H1 (cell line): Measurements from ENCODE around the gene SH3PXD2A. TPM values are rescaled to one million over a fixed set of nuclear protein-coding genes. Genes with fewer than 3 reads are reported as not detected.

Experiments used
- CTCF ChIA-PET: fragments of 300-600 bp; sonication (Branson Sonifier 250); formaldehyde crosslinking; loops from one replicate; lab custom pipeline; 2021; ENCODE audit not compliant: partially characterized antibody; lab: Charles Lee
- POLR2A ChIA-PET: fragments of 300-600 bp; sonication (Branson Sonifier 250); formaldehyde crosslinking; loops from one replicate; lab custom pipeline; 2021; ENCODE audit warnings: inconsistent platforms; ENCODE audit not compliant: partially characterized antibody; lab: Charles Lee
- DNase-seq, 2 experiments: peaks; one replicate each; pipeline versions ENCODE4 v3.0.0 to v3.0.0-alpha.2; 2010 to 2022; ENCODE audit warnings: low spot score in 2 of 2, low read depth in 1 of 2, mixed read lengths in 1 of 2
- FAIRE-seq: peaks from 2 replicates; lab custom pipeline; 2011; peaks lifted over from hg19 to GRCh38; lab: Jason Lieb, UNC
- H2AFZ ChIP-seq: 2 replicates; pipeline ENCODE4 v1.8.1; 2012; ENCODE audit warnings: low read length, inconsistent platforms
- H2AK5ac ChIP-seq: 2 replicates; pipeline ENCODE4 v1.6.1; 2013; ENCODE audit warnings: low read depth, low read length
- H2BK120ac ChIP-seq: replicated peaks from 2 replicates; pipeline ENCODE3; 2013; ENCODE audit warnings: low read depth, low read length, inconsistent platforms
- H2BK12ac ChIP-seq: 2 replicates; pipeline ENCODE4 v1.6.1; 2013; ENCODE audit warnings: low read depth, low read length
- H2BK15ac ChIP-seq: 2 replicates; pipeline ENCODE4 v1.6.1; 2013; ENCODE audit warnings: low read length
- H2BK20ac ChIP-seq: 2 replicates; pipeline ENCODE4 v1.6.1; 2013; ENCODE audit warnings: low read length
- H2BK5ac ChIP-seq: 2 replicates; pipeline ENCODE4 v1.6.1; 2013; ENCODE audit warnings: low read depth, low read length
- H3K14ac ChIP-seq: 2 replicates; pipeline ENCODE4 v1.6.1; 2013; ENCODE audit warnings: inconsistent platforms; ENCODE audit not compliant: insufficient read length
- H3K18ac ChIP-seq: 2 replicates; pipeline ENCODE4 v1.6.1; 2013; ENCODE audit warnings: low read length; ENCODE audit errors: extremely low read depth
- H3K23ac ChIP-seq: 2 replicates; pipeline ENCODE4 v1.6.1; 2013; ENCODE audit warnings: inconsistent platforms; ENCODE audit not compliant: insufficient read length
- H3K23me2 ChIP-seq: 2 replicates; pipeline ENCODE4 v1.6.1; 2013; ENCODE audit warnings: low read depth, low read length
- H3K27ac ChIP-seq: 2 replicates; pipeline ENCODE4 v1.6.1; 2011; ENCODE audit warnings: low read depth, low read length, inconsistent platforms
- H3K27me3 ChIP-seq, 4 experiments: replicated peaks in 1 of 4; 1 replicate in 1 of 4; 2 replicates in 3 of 4; pipeline versions ENCODE4 v1.6.1 to v1.8.1; 2011 to 2013; ENCODE audit warnings: low read length in 3 of 4, mild to moderate bottlenecking in 3 of 4, inconsistent platforms in 2 of 4, mixed read lengths in 2 of 4, moderate library complexity in 1 of 4; ENCODE audit not compliant: control insufficient read depth in 3 of 4, insufficient read depth in 3 of 4; ENCODE audit errors: extremely low read depth in 1 of 4
- H3K36me3 ChIP-seq, 4 experiments: 2 replicates each; pipeline versions ENCODE4 v1.6.1 to v1.8.1; 2011 to 2013; ENCODE audit warnings: mild to moderate bottlenecking in 4 of 4, low read length in 3 of 4, moderate library complexity in 2 of 4, control low read depth in 1 of 4, inconsistent platforms in 1 of 4; ENCODE audit not compliant: insufficient read depth in 4 of 4, control insufficient read depth in 2 of 4
- H3K4ac ChIP-seq: replicated peaks from 2 replicates; pipeline ENCODE3; 2013; ENCODE audit warnings: low read length, low read depth, mixed read lengths, inconsistent platforms; ENCODE audit not compliant: insufficient read length
- H3K4me1 ChIP-seq, 4 experiments: replicated peaks in 1 of 4; 1 replicate in 1 of 4; 2 replicates in 3 of 4; pipeline versions ENCODE4 v1.6.1 to v1.8.1; 2011 to 2013; ENCODE audit warnings: low read length in 3 of 4, inconsistent platforms in 2 of 4, mixed read lengths in 1 of 4; ENCODE audit not compliant: insufficient read depth in 4 of 4, control insufficient read depth in 3 of 4
- H3K4me2 ChIP-seq, 2 experiments: 2 replicates each; pipeline versions ENCODE4 v1.6.1 to v1.8.1; 2011 to 2013; ENCODE audit warnings: low read depth in 2 of 2, low read length in 2 of 2, control low read depth in 1 of 2, inconsistent platforms in 1 of 2, mild to moderate bottlenecking in 1 of 2; ENCODE audit not compliant: insufficient read depth in 1 of 2
- H3K4me3 ChIP-seq, 4 experiments: fragments of 200-600, 300-600 bp in 1 of 4; sonication (generic), shearing (Covaris generic), sonication (Bioruptor Twin) in 1 of 4; 2 replicates each; pipeline versions ENCODE4 v1.5.1 to v1.8.1; 2011 to 2016; ENCODE audit warnings: low read length in 4 of 4, low read depth in 3 of 4, control low read depth in 2 of 4, inconsistent platforms in 2 of 4, mild to moderate bottlenecking in 2 of 4, mixed read lengths in 1 of 4, moderate library complexity in 1 of 4; ENCODE audit not compliant: insufficient read depth in 2 of 4; ENCODE audit errors: extremely low read depth in 1 of 4
- H3K56ac ChIP-seq: replicated peaks from 2 replicates; pipeline ENCODE3; 2013; ENCODE audit warnings: low read depth, mild to moderate bottlenecking, mixed read lengths, low read length, inconsistent platforms; ENCODE audit not compliant: insufficient read length
- H3K79me1 ChIP-seq: 2 replicates; pipeline ENCODE4 v1.6.1; 2013; ENCODE audit warnings: low read depth, low read length, control low read depth
- H3K79me2 ChIP-seq, 2 experiments: 2 replicates each; pipeline versions ENCODE4 v1.6.1 to v1.8.1; 2012 to 2013; ENCODE audit warnings: low read length in 2 of 2, mild to moderate bottlenecking in 2 of 2, inconsistent platforms in 1 of 2; ENCODE audit not compliant: insufficient read depth in 2 of 2, control insufficient read depth in 1 of 2
- H3K9ac ChIP-seq, 4 experiments: replicated peaks in 1 of 4; 1 replicate in 1 of 4; 2 replicates in 3 of 4; pipeline versions ENCODE4 v1.6.1 to v1.8.1; 2011 to 2013; ENCODE audit warnings: low read depth in 3 of 4, low read length in 3 of 4, control low read depth in 2 of 4, mild to moderate bottlenecking in 2 of 4, moderate library complexity in 2 of 4, inconsistent platforms in 1 of 4; ENCODE audit errors: extremely low read depth in 1 of 4
- H3K9me3 ChIP-seq, 2 experiments: 2 replicates each; pipeline versions ENCODE4 v1.6.1 to v1.8.1; 2012 to 2013; ENCODE audit warnings: mild to moderate bottlenecking in 2 of 2, moderate library complexity in 2 of 2, control low read depth in 1 of 2, inconsistent platforms in 1 of 2, low read depth in 1 of 2, low read length in 1 of 2, mixed read lengths in 1 of 2; ENCODE audit not compliant: insufficient read depth in 2 of 2
- H4K20me1 ChIP-seq, 2 experiments: replicated peaks in 1 of 2; 2 replicates each; pipeline versions ENCODE3 to v1.8.1; 2011 to 2013; ENCODE audit warnings: inconsistent platforms in 2 of 2, low read length in 2 of 2, mild to moderate bottlenecking in 1 of 2; ENCODE audit not compliant: insufficient read depth in 2 of 2, control insufficient read depth in 1 of 2
- H4K5ac ChIP-seq: 2 replicates; pipeline ENCODE4 v1.6.1; 2013; ENCODE audit warnings: low read length, low read depth, mixed read lengths, inconsistent platforms; ENCODE audit not compliant: insufficient read length
- H4K8ac ChIP-seq: 2 replicates; pipeline ENCODE4 v1.8.0; 2013; ENCODE audit warnings: mild to moderate bottlenecking, moderate library complexity, low read length, inconsistent platforms; ENCODE audit not compliant: insufficient read depth; ENCODE audit errors: extremely low read depth
- H4K91ac ChIP-seq: replicated peaks from 2 replicates; pipeline ENCODE3; 2013; ENCODE audit warnings: low read length, mixed read lengths, inconsistent platforms; ENCODE audit not compliant: insufficient read length
- BACH1 ChIP-seq: IDR thresholded peaks from 2 replicates; pipeline ENCODE4 v1.6.1; 2012; ENCODE audit warnings: low read length, improper control_type of control experiment
- BRCA1 ChIP-seq: IDR thresholded peaks from 2 replicates; pipeline ENCODE4 v1.6.1; 2012; ENCODE audit warnings: low read depth, low read length, improper control_type of control experiment
- CTBP2 ChIP-seq: IDR thresholded peaks from 2 replicates; pipeline ENCODE4 v1.7.0; 2011; ENCODE audit warnings: borderline replicate concordance, mild to moderate bottlenecking, moderate library complexity, mixed read lengths, low read length; ENCODE audit not compliant: insufficient read depth, insufficient read length
- GTF2F1 ChIP-seq: IDR thresholded peaks from 2 replicates; pipeline ENCODE4 v1.6.1; 2012; ENCODE audit warnings: low read depth, low read length, improper control_type of control experiment, borderline replicate concordance
- HDAC6 ChIP-seq: IDR thresholded peaks from one replicate; pipeline ENCODE4 v1.7.1; 2012; ENCODE audit warnings: low read depth, mild to moderate bottlenecking, inconsistent platforms, low read length, moderate library complexity
- JUN ChIP-seq: IDR thresholded peaks from 2 replicates; pipeline ENCODE4 v1.6.1; 2011; ENCODE audit warnings: low read depth, mild to moderate bottlenecking, improper control_type of control experiment, low read length
- POLR2A ChIP-seq, 2 experiments: IDR thresholded peaks; 1 replicate in 1 of 2; 2 replicates in 1 of 2; pipeline ENCODE4 v1.6.1; 2011; ENCODE audit warnings: low read depth in 2 of 2, low read length in 2 of 2, mild to moderate bottlenecking in 2 of 2; ENCODE audit errors: control extremely low read depth in 1 of 2
- RAD21 ChIP-seq, 2 experiments: IDR thresholded peaks in 1 of 2; conservative IDR thresholded peaks in 1 of 2; 2 replicates each; pipeline ENCODE4 v1.6.1; 2011; ENCODE audit warnings: low read depth in 2 of 2, low read length in 2 of 2, improper control_type of control experiment in 1 of 2, inconsistent platforms in 1 of 2, mild to moderate bottlenecking in 1 of 2, moderate library complexity in 1 of 2
- RNF2 ChIP-seq: fragments of 200-900, 300-1000 bp; sonication (generic); IDR thresholded peaks from 2 replicates; pipeline ENCODE4 v1.7.1; 2016; ENCODE audit warnings: borderline replicate concordance, low read depth, mild to moderate bottlenecking, antibody characterized with exemption, low read length; ENCODE audit not compliant: poor library complexity, severe bottlenecking; ENCODE audit errors: missing control alignments
- RXRA ChIP-seq: IDR thresholded peaks from 2 replicates; pipeline ENCODE4 v1.6.1; 2011; ENCODE audit warnings: low read depth, mild to moderate bottlenecking, low read length, moderate library complexity; ENCODE audit not compliant: insufficient read depth
- SP4 ChIP-seq: IDR thresholded peaks from 2 replicates; pipeline ENCODE4 v1.6.1; 2012; ENCODE audit warnings: low read length, inconsistent platforms
- WGBS, 2 experiments: shearing (Covaris generic) in 1 of 2; methylation state at CpG; one replicate each; pipeline versions ENCODE4 v1.1.6 to v1.1.7; 2013 to 2015; ENCODE audit warnings: low lambda C conversion rate in 2 of 2, mixed read lengths in 2 of 2, inconsistent platforms in 1 of 2, low coverage in 1 of 2, missing lambda C conversion rate in 1 of 2; ENCODE audit not compliant: insufficient replicate concordance in 2 of 2, insufficient coverage in 1 of 2, insufficient read length in 1 of 2; ENCODE audit errors: extremely low coverage in 1 of 2, missing lambda C conversion rate in 1 of 2; 5-methylcytosine and 5-hydroxymethylcytosine counted together
- polyA plus RNA-seq, 7 experiments: library from polyadenylated mRNA; depleted of rRNA in 3 of 7; stranded (reverse) in 5 of 7; unstranded in 2 of 7; fragments of >200 nt in 5 of 7; fragments of 200-250 nt in 2 of 7; gene quantifications; 1 replicate in 5 of 7; 2 replicates in 1 of 7; 4 replicates in 1 of 7; pipeline versions ENCODE4 v1.2.1 to v1.2.3, GENCODE V29; 2011 to 2013; ENCODE audit warnings: missing spikeins in 2 of 7, mixed read lengths in 2 of 7
- total RNA-seq: library from RNA; stranded (reverse); fragmentation: NEBNext Ultra II Directional; extraction: Animal tissue kit (Norgen Biotek cat#: 25700); gene quantifications from 2 replicates; pipeline ENCODE4 v1.2.1, GENCODE V29; 2021

Gene SH3PXD2A
- total and polyA plus RNA-seq, 2 of the 8 experiments (the other 6 are each of a cell fraction or from before 2014, with no cell fraction given), result 5.4 to 16.3 TPM

DNA sequence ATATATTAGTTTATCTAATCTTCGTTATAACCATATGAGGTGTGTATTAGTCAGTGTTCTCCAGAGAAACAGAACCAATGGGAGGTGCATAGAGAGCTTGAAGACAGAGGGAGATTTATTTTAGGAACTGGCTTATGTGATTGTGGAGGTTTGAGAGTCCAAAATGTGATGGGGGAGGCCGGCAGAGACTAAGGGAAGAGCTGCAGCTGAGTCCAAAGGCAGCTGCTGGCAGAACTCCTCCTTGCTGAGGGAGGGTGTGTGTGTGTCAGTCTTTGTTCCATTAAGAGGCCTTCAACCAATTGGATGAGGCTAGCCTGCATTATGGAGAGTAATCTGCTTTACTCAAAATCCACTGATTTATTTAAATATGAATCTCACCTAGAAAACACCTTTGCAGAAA is 165.1 kb downstream of the SH3PXD2A start:
- Histone ChIP-seq H3K4me3 (no peak overlapping the region), H2AFZ (no peak overlapping the region), H4K5ac (no peak overlapping the region), H3K79me2 (no peaks in the 10 kb centered on the region), H3K36me3 (no peaks in the 10 kb centered on the region), H3K23me2 (peaks cover 17% of the 10 kb centered on the region; the same call in 1 of the 2 replicates), H3K56ac (no peak overlapping the region), H2BK5ac (no peak overlapping the region), H2AK5ac (no peak overlapping the region), H3K4me1 (peaks cover 0 to 16% (median 5%) of the 10 kb centered on the region in 4 experiments; a peak in 5 of 7 replicates), H3K27ac (no peak overlapping the region), H2BK20ac (no peak overlapping the region), H3K9me3 (no peaks in the 10 kb centered on the region), H3K9ac (no peak overlapping the region), H3K23ac (no peak overlapping the region), H3K27me3 (peaks cover 7 to 33% (median 30%) of the 10 kb centered on the region in 4 experiments), H2BK120ac (no peak overlapping the region), H3K4me2 (no peak overlapping the region), H3K18ac (no peak overlapping the region), H4K91ac (no peak overlapping the region), H3K79me1 (no peaks in the 10 kb centered on the region), H3K4ac (no peak overlapping the region), H2BK15ac (no peak overlapping the region), H3K14ac (no peak overlapping the region), H2BK12ac (no peak overlapping the region), H4K20me1 (peaks cover 0 to 2% of the 10 kb centered on the region in 2 experiments), H4K8ac (no peak overlapping the region)
- DNase-seq (no peak), FAIRE-seq (no peak)
- 94% methylated on average over 2 of the region's 2 CpGs; no CpG with 5 or more reads in 1 of the 2 experiments for WGBS, 2 experiments
- ChIA-PET POLR2A (no interaction called here), CTCF (interaction anchor here (1.0 to 15.0 kb wide), 13 partner anchors 8 to 198 kb away, joined by 3 to 448 read pairs (median 7); no protein-coding TSS in a partner anchor)
- TF ChIP-seq BRCA1, result no peak
- no peak for TF ChIP-seq RAD21 (IDR thresholded peaks at IDR 0.05 in 1 of 2, conservative IDR thresholded peaks at IDR 0.05 in 1 of 2; ENCODE audit: low read depth in 2 of 2, low read length in 2 of 2)
- TF ChIP-seq JUN, result no peak
- no peak for TF ChIP-seq POLR2A (IDR thresholded peaks at IDR 0.05; ENCODE audit: control extremely low read depth in 1 of 2, low read depth in 2 of 2, low read length in 2 of 2)
- TF ChIP-seq GTF2F1, result no peak
- no peak for TF ChIP-seq CTBP2
- TF ChIP-seq SP4, result no peak
- TF ChIP-seq RNF2, result no peak
- TF ChIP-seq BACH1, result no peak
- no peak for TF ChIP-seq HDAC6
- no peak for TF ChIP-seq RXRA
